Measurements from ENCODE around the gene TEX36. TPM values are rescaled to one million over a fixed set of nuclear protein-coding genes. Genes with fewer than 3 reads are reported as not detected.

TEX36 gene
- total RNA-seq, 1 experiment from 2014 or later = 1.3 TPM

GRCh38 chr10:125611756-125612155, 71.2 kb downstream of the TEX36 start:
- Histone ChIP-seq H3K4me1 (ENCODE audit: insufficient read depth, low read length, poor library complexity, severe bottlenecking) (no peaks in the 10 kb centered on the region), H3K9me3 (ENCODE audit: low read depth, low read length, poor library complexity, severe bottlenecking) (no peaks in the 10 kb centered on the region), H3K36me3 (ENCODE audit: insufficient read depth, low read length, poor library complexity, severe bottlenecking) (no peaks in the 10 kb centered on the region), H3K27me3 (replicated peaks; ENCODE audit: insufficient read depth, low read depth, low read length, poor library complexity) (no peaks in the 10 kb centered on the region), H3K4me3 (ENCODE audit: low read depth, low read length, poor library complexity, severe bottlenecking) (no peak overlapping the region), H3K27ac (ENCODE audit: low read depth, low read length, poor library complexity, severe bottlenecking) (no peak overlapping the region)
- POLR2A ChIA-PET (ENCODE audit: low non-redundant PET) = no interaction called here
- intact Hi-C loops (cut with micrococcal nuclease; ENCODE audit: unreplicated experiment) = no loop called here
- CTCF ChIA-PET = no interaction called here
- no TSS peak for BruUV-seq (replicated peaks)
- TF ChIP-seq EZH2 (IDR thresholded peaks at IDR 0.05; ENCODE audit: borderline replicate concordance, low read depth, low read length, poor library complexity, severe bottlenecking) = no peak
- TF ChIP-seq, protein P1, sequence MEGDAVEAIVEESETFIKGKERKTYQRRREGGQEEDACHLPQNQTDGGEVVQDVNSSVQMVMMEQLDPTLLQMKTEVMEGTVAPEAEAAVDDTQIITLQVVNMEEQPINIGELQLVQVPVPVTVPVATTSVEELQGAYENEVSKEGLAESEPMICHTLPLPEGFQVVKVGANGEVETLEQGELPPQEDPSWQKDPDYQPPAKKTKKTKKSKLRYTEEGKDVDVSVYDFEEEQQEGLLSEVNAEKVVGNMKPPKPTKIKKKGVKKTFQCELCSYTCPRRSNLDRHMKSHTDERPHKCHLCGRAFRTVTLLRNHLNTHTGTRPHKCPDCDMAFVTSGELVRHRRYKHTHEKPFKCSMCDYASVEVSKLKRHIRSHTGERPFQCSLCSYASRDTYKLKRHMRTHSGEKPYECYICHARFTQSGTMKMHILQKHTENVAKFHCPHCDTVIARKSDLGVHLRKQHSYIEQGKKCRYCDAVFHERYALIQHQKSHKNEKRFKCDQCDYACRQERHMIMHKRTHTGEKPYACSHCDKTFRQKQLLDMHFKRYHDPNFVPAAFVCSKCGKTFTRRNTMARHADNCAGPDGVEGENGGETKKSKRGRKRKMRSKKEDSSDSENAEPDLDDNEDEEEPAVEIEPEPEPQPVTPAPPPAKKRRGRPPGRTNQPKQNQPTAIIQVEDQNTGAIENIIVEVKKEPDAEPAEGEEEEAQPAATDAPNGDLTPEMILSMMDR (conservative IDR thresholded peaks at IDR 0.05; ENCODE audit: low read depth, low read length) = no peak
- DNase-seq (ENCODE audit: low spot score) = no peak

- intact Hi-C loops (cut with micrococcal nuclease; ENCODE audit: unreplicated experiment) = no loop called here
- no TSS peak for BruUV-seq (replicated peaks)
- Histone ChIP-seq H3K36me3 (ENCODE audit: insufficient read depth, low read length, poor library complexity, severe bottlenecking) (no peaks in the 10 kb centered on the region), H3K9me3 (ENCODE audit: low read depth, low read length, poor library complexity, severe bottlenecking) (no peaks in the 10 kb centered on the region), H3K27ac (ENCODE audit: low read depth, low read length, poor library complexity, severe bottlenecking) (no peak overlapping the region), H3K4me3 (ENCODE audit: low read depth, low read length, poor library complexity, severe bottlenecking) (no peak overlapping the region), H3K27me3 (replicated peaks; ENCODE audit: insufficient read depth, low read depth, low read length, poor library complexity) (no peaks in the 10 kb centered on the region), H3K4me1 (ENCODE audit: insufficient read depth, low read length, poor library complexity, severe bottlenecking) (no peaks in the 10 kb centered on the region)
- ChIA-PET POLR2A (ENCODE audit: low non-redundant PET) (no interaction called here), CTCF (no interaction called here)
- DNase-seq (ENCODE audit: low spot score) = no peak
- TF ChIP-seq, protein P1 (conservative IDR thresholded peaks at IDR 0.05; ENCODE audit: low read depth, low read length) = no peak
- TF ChIP-seq EZH2 (IDR thresholded peaks at IDR 0.05; ENCODE audit: borderline replicate concordance, low read depth, low read length, poor library complexity, severe bottlenecking) = no peak
These were observed 71.7 kb downstream of the TEX36 start for GRCh38 chr10:125611216-125611615.

DNA sequence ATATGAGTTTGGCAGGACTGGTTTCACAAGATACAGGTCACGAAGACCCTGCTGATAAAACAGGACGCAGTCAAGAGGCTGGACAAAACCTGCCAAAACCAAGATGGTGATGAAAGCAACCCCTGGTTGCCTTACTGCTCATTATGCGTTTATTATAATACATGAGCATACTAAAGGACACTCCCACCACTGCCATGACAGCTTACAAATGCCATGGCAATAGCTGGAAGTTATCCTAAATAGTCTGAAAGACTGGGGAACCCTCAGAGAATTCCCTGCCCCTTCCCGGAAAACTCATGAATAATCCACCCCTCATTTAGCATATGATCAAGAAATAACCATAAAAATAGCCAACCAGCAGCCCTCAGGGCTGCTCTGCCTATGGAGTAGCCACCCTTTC, 73.1 kb downstream of the TEX36 start:
- POLR2A ChIA-PET (ENCODE audit: low non-redundant PET) = no interaction called here
- TF ChIP-seq, protein P1 (conservative IDR thresholded peaks at IDR 0.05; ENCODE audit: low read depth, low read length) = no peak
- TF ChIP-seq EZH2 (IDR thresholded peaks at IDR 0.05; ENCODE audit: borderline replicate concordance, low read depth, low read length, poor library complexity, severe bottlenecking) = no peak
- H3K4me1 ChIP-seq (ENCODE audit: insufficient read depth, low read length, poor library complexity, severe bottlenecking) = no peaks in the 10 kb centered on the region
- no peaks in the 10 kb centered on the region for H3K36me3 ChIP-seq (ENCODE audit: insufficient read depth, low read length, poor library complexity, severe bottlenecking)
- no TSS peak for BruUV-seq (replicated peaks)
- no peaks in the 10 kb centered on the region for H3K9me3 ChIP-seq (ENCODE audit: low read depth, low read length, poor library complexity, severe bottlenecking)
- no peak overlapping the region for H3K27ac ChIP-seq (ENCODE audit: low read depth, low read length, poor library complexity, severe bottlenecking)
- intact Hi-C loops (cut with micrococcal nuclease; ENCODE audit: unreplicated experiment) = no loop called here
- DNase-seq (ENCODE audit: low spot score) = no peak
- no peaks in the 10 kb centered on the region for H3K27me3 ChIP-seq (replicated peaks; ENCODE audit: insufficient read depth, low read depth, low read length, poor library complexity)
- CTCF ChIA-PET = no interaction called here
- no peak overlapping the region for H3K4me3 ChIP-seq (ENCODE audit: low read depth, low read length, poor library complexity, severe bottlenecking)
